ENCODE data around the gene GRM8.
"Not testable (repeated sequence)": the region's sequence is repeated elsewhere in the genome, so short reads cannot be mapped to it uniquely, and the experiment has no call there.

GRM8 gene

GRCh38 chr7:126686474-126686873 is 566.3 kb downstream of the GRM8 start:
- H3K9me3 ChIP-seq (ENCODE audit: severe bottlenecking): no peaks in the 10 kb centered on the region
- no peak for DNase-seq
- TF ChIP-seq CTCF (IDR thresholded peaks at IDR 0.05; ENCODE audit: low read depth, low read length): no peak

GRCh38 chr7:126685596-126685995 is 567.1 kb downstream of the GRM8 start:
- no peak for TF ChIP-seq CTCF (IDR thresholded peaks at IDR 0.05; ENCODE audit: low read depth, low read length)
- Histone ChIP-seq H3K4me3 (ENCODE audit: low read depth, low read length) (no peak overlapping the region), H3K27me3 (ENCODE audit: insufficient read depth, low read depth, severe bottlenecking) (no peaks in the 10 kb centered on the region)

More at GRCh38 chr7:126686474-126686873, 566.3 kb downstream of the GRM8 start:
- Histone ChIP-seq H3K4me3 (ENCODE audit: low read depth, low read length) (no peak overlapping the region), H3K27ac (no peak overlapping the region), H3K27me3 (ENCODE audit: insufficient read depth, low read depth, severe bottlenecking) (no peaks in the 10 kb centered on the region), H3K36me3 (no peaks in the 10 kb centered on the region)

GRCh38 chr7:126685018-126685573 is 567.6 kb downstream of the GRM8 start:
- DNase-seq: no peak

More at GRCh38 chr7:126685596-126685995, 567.1 kb downstream of the GRM8 start:
- Histone ChIP-seq H3K27ac (no peak overlapping the region), H3K9me3 (ENCODE audit: severe bottlenecking) (no peaks in the 10 kb centered on the region), H3K36me3 (no peaks in the 10 kb centered on the region)
- no peak for DNase-seq

GRCh38 chr7:126682176-126682575 is 570.6 kb downstream of the GRM8 start:
- Histone ChIP-seq H3K4me3 (ENCODE audit: low read depth, low read length) (no peak overlapping the region), H3K36me3 (no peaks in the 10 kb centered on the region), H3K27me3 (ENCODE audit: insufficient read depth, low read depth, severe bottlenecking) (no peaks in the 10 kb centered on the region), H3K9me3 (ENCODE audit: severe bottlenecking) (no peaks in the 10 kb centered on the region), H3K27ac (no peak overlapping the region)
- TF ChIP-seq CTCF (IDR thresholded peaks at IDR 0.05; ENCODE audit: low read depth, low read length): no peak
- no peak for DNase-seq

More at GRCh38 chr7:126685018-126685573, 567.6 kb downstream of the GRM8 start:
- Histone ChIP-seq H3K27ac (no peak overlapping the region), H3K36me3 (no peaks in the 10 kb centered on the region), H3K27me3 (ENCODE audit: insufficient read depth, low read depth, severe bottlenecking) (no peaks in the 10 kb centered on the region), H3K4me3 (ENCODE audit: low read depth, low read length) (no peak overlapping the region), H3K9me3 (ENCODE audit: severe bottlenecking) (no peaks in the 10 kb centered on the region)
- no peak for TF ChIP-seq CTCF (IDR thresholded peaks at IDR 0.05; ENCODE audit: low read depth, low read length)

GRCh38 chr7:126668762-126669161 is 584.0 kb downstream of the GRM8 start:
- not testable (repeated sequence) for H3K36me3 ChIP-seq; H3K27ac ChIP-seq; H3K4me3 ChIP-seq (ENCODE audit: low read depth, low read length); H3K27me3 ChIP-seq (ENCODE audit: insufficient read depth, low read depth, severe bottlenecking); DNase-seq; H3K9me3 ChIP-seq (ENCODE audit: severe bottlenecking)

- H3K27ac ChIP-seq: no peak overlapping the region
- H3K9me3 ChIP-seq (ENCODE audit: severe bottlenecking): peaks cover 3% of the 10 kb centered on the region
- H3K4me3 ChIP-seq (ENCODE audit: low read depth, low read length): no peak overlapping the region
- TF ChIP-seq CTCF (IDR thresholded peaks at IDR 0.05; ENCODE audit: low read depth, low read length): no peak
- H3K36me3 ChIP-seq: no peaks in the 10 kb centered on the region
- no peaks in the 10 kb centered on the region for H3K27me3 ChIP-seq (ENCODE audit: insufficient read depth, low read depth, severe bottlenecking)
- DNase-seq: no peak
Measured at GRCh38 chr7:126668367-126668752, 584.4 kb downstream of the GRM8 start.
